Lower lobe of right lung (tissue), 2 donors: ENCODE results near the gene SULT1E1. TPM values are rescaled to one million over a fixed set of nuclear protein-coding genes. Genes with fewer than 3 reads are reported as not detected.

Experiments used
- ATAC-seq, 2 donors: fragments of 200-7000 bp; cut with Tn5 transposase; one replicate each; pipeline ENCODE4 v1.9.1; 2020 to 2022; ENCODE audit warnings: mild to moderate bottlenecking in 2 of 2, moderate library complexity in 2 of 2
- DNase-seq: peaks from one replicate; pipeline ENCODE4 v3.0.0-alpha.2; 2020
- H3K27ac ChIP-seq: fragments of 200-600 bp; one replicate; pipeline ENCODE4 v1.8.0; 2022
- H3K27me3 ChIP-seq: fragments of 200-600 bp; one replicate; pipeline ENCODE4 v1.8.0; 2022; ENCODE audit warnings: low read depth
- H3K36me3 ChIP-seq: fragments of 200-600 bp; one replicate; pipeline ENCODE4 v1.8.0; 2022; ENCODE audit warnings: mild to moderate bottlenecking
- H3K4me1 ChIP-seq: fragments of 200-600 bp; one replicate; pipeline ENCODE4 v1.8.0; 2022
- H3K4me3 ChIP-seq: fragments of 200-600 bp; one replicate; pipeline ENCODE4 v1.8.0; 2022; ENCODE audit warnings: mild to moderate bottlenecking
- H3K9me3 ChIP-seq: fragments of 200-600 bp; one replicate; pipeline ENCODE4 v1.8.0; 2022
- CTCF ChIP-seq: fragments of 200-600 bp; IDR thresholded peaks from one replicate; pipeline ENCODE4 v1.8.0; 2022; ENCODE audit warnings: antibody characterized with exemption, mild to moderate bottlenecking
- intact Hi-C: fragments of 100-400 bp; cut with DNase I; formaldehyde crosslinking; loops from one replicate; pipeline ENCODE4 v1.11.0; 2022
- long read RNA-seq: library from polyadenylated mRNA; unstranded; transcript quantifications from one replicate; pipeline ENCODE4 v2.0.0, GENCODE V29; 2021
- total RNA-seq: library from RNA; stranded (reverse); fragmentation: NEBNext Ultra II Directional; extraction: Animal tissue kit (Norgen Biotek cat#: 25700); gene quantifications from one replicate; pipeline ENCODE4 v1.2.1, GENCODE V29; 2021
- donor health status: DM: no; HTN: yes; CAD: no; lungs with severe emphysema.

SULT1E1 gene
- total RNA-seq, result 1.0 TPM
- long read RNA-seq, partial matches to known transcripts, result 0 of 1 reads
- long read RNA-seq, other reads (novel, unspliced or antisense), result 0 of 1 reads

- no peaks in the 10 kb centered on the region for H3K36me3 ChIP-seq
- no peak within 1 kb of the TSS for H3K4me3 ChIP-seq
- ATAC-seq (no peak), DNase-seq (no peak)
- no peak within 1 kb of the TSS for H3K27ac ChIP-seq
- intact Hi-C loops, result no loop called here
- no peaks in the 10 kb centered on the region for H3K4me1 ChIP-seq
- no peak for TF ChIP-seq CTCF
- H3K9me3 ChIP-seq, result no peaks in the 10 kb centered on the region
- H3K27me3 ChIP-seq, result no peaks in the 10 kb centered on the region
These were observed at the start of gene SULT1E1 for GRCh38 chr4:69860052-69860451. Gene SULT1E1 (minus strand): TSS chr4:69860145. CDS start chr4:69857644, 2,501 bp downstream.

- Histone ChIP-seq H3K4me3 (no peak overlapping the region), H3K4me1 (no peaks in the 10 kb centered on the region), H3K9me3 (no peaks in the 10 kb centered on the region), H3K27ac (no peak overlapping the region), H3K27me3 (no peaks in the 10 kb centered on the region), H3K36me3 (no peaks in the 10 kb centered on the region)
- no peak for ATAC-seq
- TF ChIP-seq CTCF, result no peak
- intact Hi-C loops, result no loop called here
- DNase-seq, result no peak
These were observed 49.2 kb upstream of the SULT1E1 start for GRCh38 chr4:69909195-69909594.

GRCh38 chr4:69907151-69907550 lies 47.2 kb upstream of the SULT1E1 start:
- Histone ChIP-seq H3K27me3 (no peaks in the 10 kb centered on the region), H3K4me3 (no peak overlapping the region), H3K27ac (no peak overlapping the region), H3K9me3 (no peaks in the 10 kb centered on the region), H3K36me3 (no peaks in the 10 kb centered on the region), H3K4me1 (no peaks in the 10 kb centered on the region)
- no peak for TF ChIP-seq CTCF
- DNase-seq (no peak), ATAC-seq (no peak)
- intact Hi-C loops, result no loop called here

GRCh38 chr4:69896530-69897116 lies 36.7 kb upstream of the SULT1E1 start:
- intact Hi-C loops, result no loop called here
- no peaks in the 10 kb centered on the region for H3K9me3 ChIP-seq
- H3K27ac ChIP-seq, result no peak overlapping the region
- no peaks in the 10 kb centered on the region for H3K4me1 ChIP-seq
- H3K36me3 ChIP-seq, result no peaks in the 10 kb centered on the region
- ATAC-seq (no peak), DNase-seq (no peak)
- no peak overlapping the region for H3K4me3 ChIP-seq
- TF ChIP-seq CTCF, result peak; percentile 39
- H3K27me3 ChIP-seq, result no peaks in the 10 kb centered on the region

GRCh38 chr4:69894721-69895120 lies 34.8 kb upstream of the SULT1E1 start:
- no peak overlapping the region for H3K4me3 ChIP-seq
- H3K4me1 ChIP-seq, result no peaks in the 10 kb centered on the region
- no peaks in the 10 kb centered on the region for H3K27me3 ChIP-seq
- no peak for TF ChIP-seq CTCF
- DNase-seq, result no peak
- intact Hi-C loops, result no loop called here
- H3K9me3 ChIP-seq, result no peaks in the 10 kb centered on the region
- no peak overlapping the region for H3K27ac ChIP-seq
- ATAC-seq, result no peak
- H3K36me3 ChIP-seq, result no peaks in the 10 kb centered on the region
